Dermis microvascular lymphatic vessel endothelial cell (primary cell): ENCODE data around the gene CCDC91. TPM values are rescaled to one million over a fixed set of nuclear protein-coding genes. Genes with fewer than 3 reads are reported as not detected.

Experiments used
- DNase-seq, 2 donors: peaks; one replicate each; pipeline versions ENCODE4 v3.0.0 to v3.0.0-alpha.2; 2010; ENCODE audit warnings: low read depth in 2 of 2
- total RNA-seq: library from RNA; depleted of rRNA; stranded (reverse); fragments of >200 nt; gene quantifications from 2 replicates; pipeline ENCODE4 v1.2.1, GENCODE V29; 2014

CCDC91 gene
- total RNA-seq, result 3.9 and 5.1 TPM in 2 replicates

GRCh38 chr12:28190321-28191050 lies at the start of gene CCDC91:
Gene CCDC91, plus strand, starts transcription at chr12:28190456. Its CDS starts 66,760 bp downstream, at chr12:28257216.
- DNase-seq, result peak; percentile 47 to 76

- no peak for DNase-seq
Measured at GRCh38 chr12:28144059-28144458, 46.2 kb upstream of the CCDC91 start.

- DNase-seq, result no peak
Measured at GRCh38 chr12:28144532-28144931, 45.7 kb upstream of the CCDC91 start.

- DNase-seq, result peak in 1 of 2 donors; percentile 5
Measured at GRCh38 chr12:28145216-28145615, 45.0 kb upstream of the CCDC91 start.

GRCh38 chr12:28149279-28149678 lies 41.0 kb upstream of the CCDC91 start:
- DNase-seq, result no peak

- DNase-seq, result no peak
Measured at GRCh38 chr12:28156362-28156761, 33.9 kb upstream of the CCDC91 start.

- DNase-seq, result no peak
Measured at GRCh38 chr12:28156804-28157203, 33.5 kb upstream of the CCDC91 start.

- DNase-seq, result no peak
Measured at GRCh38 chr12:28158353-28158752, 31.9 kb upstream of the CCDC91 start.

- DNase-seq, result no peak
Measured at GRCh38 chr12:28159688-28160087, 30.6 kb upstream of the CCDC91 start.

- DNase-seq, result no peak
Measured at GRCh38 chr12:28161697-28162096, 28.6 kb upstream of the CCDC91 start.

GRCh38 chr12:28162697-28163096 lies 27.6 kb upstream of the CCDC91 start:
- DNase-seq, result no peak

GRCh38 chr12:28164644-28165275 lies 25.5 kb upstream of the CCDC91 start:
- DNase-seq, result no peak

GRCh38 chr12:28167981-28168485 lies 22.2 kb upstream of the CCDC91 start:
- no peak for DNase-seq

GRCh38 chr12:28171356-28172060 lies 18.7 kb upstream of the CCDC91 start:
- DNase-seq, result no peak

- DNase-seq, result peak; percentile 64 to 71
Measured at GRCh38 chr12:28172434-28173030, 17.7 kb upstream of the CCDC91 start.

- DNase-seq, result no peak
Measured at GRCh38 chr12:28173440-28173839, 16.8 kb upstream of the CCDC91 start.

- DNase-seq, result no peak
Measured at GRCh38 chr12:28175098-28175589, 15.1 kb upstream of the CCDC91 start.

- DNase-seq, result peak in 1 of 2 donors; percentile 6
Measured at GRCh38 chr12:28176295-28176694, 14.0 kb upstream of the CCDC91 start.

- DNase-seq, result no peak
Measured at GRCh38 chr12:28177461-28177860, 12.8 kb upstream of the CCDC91 start.

GRCh38 chr12:28177905-28178304 lies 12.4 kb upstream of the CCDC91 start:
- no peak for DNase-seq

- no peak for DNase-seq
Measured at GRCh38 chr12:28178775-28179174, 11.5 kb upstream of the CCDC91 start.

- DNase-seq, result no peak
Measured at GRCh38 chr12:28180786-28181185, 9.5 kb upstream of the CCDC91 start.
